Loucy (cell line): Measurements from ENCODE around the gene DOCK9.

Experiments used
- H2AFZ ChIP-seq: fragments of 200-600 bp; sonication (generic); 2 replicates; pipeline ENCODE4 v1.6.0; 2016; ENCODE audit warnings: antibody characterized with exemption, mild to moderate bottlenecking, low read length, moderate library complexity
- H3F3A ChIP-seq: fragments of 200-600 bp; 2 replicates; pipeline ENCODE4 v1.6.0; 2016; ENCODE audit warnings: antibody characterized with exemption, low read depth, mild to moderate bottlenecking
- H3K27me3 ChIP-seq: fragments of 200-600 bp; sonication (generic); 2 replicates; pipeline ENCODE4 v1.6.1; 2014; ENCODE audit warnings: low read length, mild to moderate bottlenecking; ENCODE audit not compliant: insufficient read depth, poor library complexity, severe bottlenecking
- H3K36me3 ChIP-seq: fragments of 200-600 bp; sonication (generic); 2 replicates; pipeline ENCODE4 v1.6.1; 2016; ENCODE audit warnings: low read length; ENCODE audit not compliant: insufficient read depth
- H3K4me1 ChIP-seq: fragments of 200-600 bp; sonication (generic); 2 replicates; pipeline ENCODE4 v1.5.1; 2014; ENCODE audit warnings: low read length, mild to moderate bottlenecking; ENCODE audit not compliant: insufficient read depth, poor library complexity, severe bottlenecking
- H3K4me2 ChIP-seq: fragments of 200-600 bp; sonication (generic); 2 replicates; pipeline ENCODE4 v1.6.0; 2014; ENCODE audit warnings: antibody characterized with exemption, low read length, low read depth, mild to moderate bottlenecking; ENCODE audit not compliant: poor library complexity, severe bottlenecking
- H3K4me3 ChIP-seq: fragments of 200-600 bp; sonication (generic); 2 replicates; pipeline ENCODE4 v1.5.1; 2014; ENCODE audit warnings: low read length, mild to moderate bottlenecking, mixed read lengths; ENCODE audit not compliant: poor library complexity, severe bottlenecking
- H3K79me2 ChIP-seq: fragments of 200-600 bp; sonication (generic); 2 replicates; pipeline ENCODE4 v1.6.1; 2014; ENCODE audit warnings: low read length; ENCODE audit not compliant: insufficient read depth
- H3K9ac ChIP-seq: fragments of 200-600 bp; sonication (generic); 2 replicates; pipeline ENCODE4 v1.6.0; 2014; ENCODE audit warnings: mild to moderate bottlenecking, low read depth, low read length, moderate library complexity; ENCODE audit not compliant: poor library complexity, severe bottlenecking
- H3K9me2 ChIP-seq: fragments of 200-600 bp; sonication (generic); replicated peaks from 2 replicates; pipeline ENCODE4 v1.6.1; 2016; ENCODE audit warnings: low read depth, low read length, mixed read lengths
- H3K9me3 ChIP-seq: fragments of 200-600 bp; sonication (generic); 2 replicates; pipeline ENCODE4 v1.6.1; 2014; ENCODE audit warnings: mild to moderate bottlenecking, antibody characterized with exemption, low read length, low read depth; ENCODE audit not compliant: insufficient read depth
- H4K20me1 ChIP-seq: fragments of 200-600 bp; sonication (generic); 2 replicates; pipeline ENCODE4 v1.6.0; 2014; ENCODE audit warnings: antibody characterized with exemption, low read length, mild to moderate bottlenecking; ENCODE audit not compliant: insufficient read depth, poor library complexity, severe bottlenecking
- EZH2phosphoT487 ChIP-seq: fragments of 200-600 bp; IDR thresholded peaks from 2 replicates; pipeline ENCODE4 v1.6.1; 2018; ENCODE audit warnings: antibody characterized with exemption, mild to moderate bottlenecking, moderate library complexity, borderline replicate concordance
- TF ChIP-seq, protein P1 (sequence below): fragments of 200-600 bp; sonication (generic); conservative IDR thresholded peaks from 2 replicates; pipeline ENCODE4 v1.5.1; 2014; ENCODE audit warnings: mild to moderate bottlenecking, antibody characterized with exemption, low read length

DOCK9 gene

DNA sequence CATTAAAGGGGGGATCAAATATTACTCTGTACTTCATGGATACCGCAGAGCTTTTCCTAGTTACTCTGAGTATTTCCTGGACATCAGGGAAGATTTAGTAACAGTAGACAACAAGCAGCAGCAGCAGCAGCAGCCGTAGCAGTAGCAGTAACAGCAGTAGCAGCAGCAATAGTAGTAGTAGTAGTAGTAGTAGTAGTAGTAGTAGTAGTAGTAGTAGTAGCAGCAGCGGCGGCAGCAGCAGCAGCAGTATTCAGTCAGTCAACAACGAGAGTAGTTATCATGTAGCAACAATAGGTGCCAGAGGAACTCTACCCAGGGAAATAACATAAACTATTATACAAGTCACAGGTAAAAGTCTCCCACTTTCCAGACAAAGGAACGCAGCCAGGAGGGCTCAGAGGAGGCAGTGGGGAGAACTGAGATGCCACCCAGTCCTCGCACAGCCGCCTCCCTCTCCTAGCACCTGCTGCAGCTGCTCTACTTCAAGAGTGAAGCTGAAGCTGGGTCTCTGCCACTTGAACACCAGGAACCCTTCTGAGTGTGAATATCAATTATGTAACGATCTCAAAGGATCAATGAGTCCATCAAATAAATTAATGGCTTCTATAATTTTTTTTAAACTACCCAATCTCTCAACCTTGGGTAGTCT lies 1.3 kb upstream of the DOCK9 start:
- Histone ChIP-seq H2AFZ (no peak overlapping the region), H3K4me2 (no peak overlapping the region), H3K4me3 (no peak overlapping the region), H3K4me1 (peaks cover 16% of the 10 kb centered on the region), H4K20me1 (no peaks in the 10 kb centered on the region), H3K9me3 (no peaks in the 10 kb centered on the region), H3K9me2 (no peaks in the 10 kb centered on the region), H3K27me3 (no peaks in the 10 kb centered on the region), H3K9ac (no peak overlapping the region), H3K79me2 (no peaks in the 10 kb centered on the region), H3K36me3 (no peaks in the 10 kb centered on the region), H3F3A (no peaks in the 10 kb centered on the region)
- no peak for TF ChIP-seq EZH2phosphoT487
- TF ChIP-seq, protein P1, sequence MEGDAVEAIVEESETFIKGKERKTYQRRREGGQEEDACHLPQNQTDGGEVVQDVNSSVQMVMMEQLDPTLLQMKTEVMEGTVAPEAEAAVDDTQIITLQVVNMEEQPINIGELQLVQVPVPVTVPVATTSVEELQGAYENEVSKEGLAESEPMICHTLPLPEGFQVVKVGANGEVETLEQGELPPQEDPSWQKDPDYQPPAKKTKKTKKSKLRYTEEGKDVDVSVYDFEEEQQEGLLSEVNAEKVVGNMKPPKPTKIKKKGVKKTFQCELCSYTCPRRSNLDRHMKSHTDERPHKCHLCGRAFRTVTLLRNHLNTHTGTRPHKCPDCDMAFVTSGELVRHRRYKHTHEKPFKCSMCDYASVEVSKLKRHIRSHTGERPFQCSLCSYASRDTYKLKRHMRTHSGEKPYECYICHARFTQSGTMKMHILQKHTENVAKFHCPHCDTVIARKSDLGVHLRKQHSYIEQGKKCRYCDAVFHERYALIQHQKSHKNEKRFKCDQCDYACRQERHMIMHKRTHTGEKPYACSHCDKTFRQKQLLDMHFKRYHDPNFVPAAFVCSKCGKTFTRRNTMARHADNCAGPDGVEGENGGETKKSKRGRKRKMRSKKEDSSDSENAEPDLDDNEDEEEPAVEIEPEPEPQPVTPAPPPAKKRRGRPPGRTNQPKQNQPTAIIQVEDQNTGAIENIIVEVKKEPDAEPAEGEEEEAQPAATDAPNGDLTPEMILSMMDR, result no peak

DNA sequence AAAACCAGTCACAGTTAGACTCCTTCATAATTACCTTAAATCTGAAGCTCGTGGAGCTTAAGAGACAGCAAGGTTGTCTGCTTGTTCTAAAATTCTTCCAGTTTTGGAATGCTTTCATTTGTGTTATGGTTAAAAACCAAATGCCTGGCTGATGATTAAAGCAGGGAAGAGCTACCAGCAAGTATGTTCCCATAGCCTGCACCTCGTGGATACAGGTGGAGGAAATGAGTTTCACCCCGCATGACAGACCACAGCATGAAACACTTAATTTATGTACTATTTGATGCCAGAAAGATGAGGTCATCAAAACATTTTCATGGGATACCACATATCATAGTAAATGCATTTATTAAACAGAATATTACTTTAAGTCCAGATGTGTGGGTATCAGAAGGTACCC lies 416 bp upstream of the DOCK9 start:
- H3K9ac ChIP-seq, result no peak overlapping the region
- no peaks in the 10 kb centered on the region for H3K79me2 ChIP-seq
- H3K4me3 ChIP-seq, result no peak overlapping the region
- no peaks in the 10 kb centered on the region for H3F3A ChIP-seq
- H3K9me2 ChIP-seq, result no peaks in the 10 kb centered on the region
- TF ChIP-seq, protein P1, result no peak
- TF ChIP-seq EZH2phosphoT487, result no peak
- H3K36me3 ChIP-seq, result no peaks in the 10 kb centered on the region
- no peaks in the 10 kb centered on the region for H3K9me3 ChIP-seq
- no peak overlapping the region for H3K4me2 ChIP-seq
- H3K4me1 ChIP-seq, result peaks cover 16% of the 10 kb centered on the region
- no peak overlapping the region for H2AFZ ChIP-seq
- no peaks in the 10 kb centered on the region for H4K20me1 ChIP-seq
- H3K27me3 ChIP-seq, result no peaks in the 10 kb centered on the region

DNA sequence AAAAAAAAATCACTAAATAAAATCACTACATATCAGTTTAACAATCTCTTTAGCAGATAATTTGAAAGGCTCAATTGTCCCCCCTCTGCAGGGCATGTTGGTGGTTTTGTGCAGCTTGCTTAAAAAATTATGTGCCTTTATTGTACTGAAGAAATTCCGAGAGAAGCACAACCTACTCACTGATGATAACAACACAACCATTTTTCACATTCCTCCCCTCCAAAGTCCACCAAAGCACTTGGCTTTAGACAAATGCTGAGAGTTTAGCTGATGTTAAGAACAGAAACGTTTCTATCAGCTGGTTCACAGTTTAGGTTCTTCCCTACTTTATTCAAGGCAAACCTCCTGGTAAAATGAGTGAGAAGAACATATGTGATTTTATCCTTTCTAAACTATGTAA lies 923 bp downstream of the DOCK9 start:
- Histone ChIP-seq H3K4me2 (no peak overlapping the region), H3K36me3 (no peaks in the 10 kb centered on the region), H3K4me1 (peaks cover 11% of the 10 kb centered on the region), H3K4me3 (no peak overlapping the region), H3K79me2 (no peaks in the 10 kb centered on the region), H2AFZ (no peak overlapping the region), H3K9ac (no peak overlapping the region), H4K20me1 (no peaks in the 10 kb centered on the region), H3K9me2 (no peaks in the 10 kb centered on the region), H3K27me3 (no peaks in the 10 kb centered on the region), H3K9me3 (no peaks in the 10 kb centered on the region), H3F3A (no peaks in the 10 kb centered on the region)
- TF ChIP-seq EZH2phosphoT487, result no peak
- TF ChIP-seq, protein P1, result no peak
